A549 treated with AZD9567 at 1 μM for 4 hours (cell line): ENCODE measurements around the gene ASIC5. TPM values are rescaled to one million over a fixed set of nuclear protein-coding genes. Genes with fewer than 3 reads are reported as not detected.

Experiments
- total RNA-seq: library from RNA; stranded (reverse); fragments of 200-300 nt; extraction: Qiagen RNA extraction; gene quantifications from 5 replicates; pipeline ENCODE4 v1.2.3, GENCODE V29; 2022; ENCODE audit not compliant: insufficient read depth

Gene ASIC5
- total RNA-seq, result not detected in 5 replicates

GRCh38 chr4:155866177-155866576, at the start of gene ASIC5:
Gene ASIC5 (minus strand): TSS chr4:155866277. CDS start chr4:155866226, 51 bp downstream.

DNA sequence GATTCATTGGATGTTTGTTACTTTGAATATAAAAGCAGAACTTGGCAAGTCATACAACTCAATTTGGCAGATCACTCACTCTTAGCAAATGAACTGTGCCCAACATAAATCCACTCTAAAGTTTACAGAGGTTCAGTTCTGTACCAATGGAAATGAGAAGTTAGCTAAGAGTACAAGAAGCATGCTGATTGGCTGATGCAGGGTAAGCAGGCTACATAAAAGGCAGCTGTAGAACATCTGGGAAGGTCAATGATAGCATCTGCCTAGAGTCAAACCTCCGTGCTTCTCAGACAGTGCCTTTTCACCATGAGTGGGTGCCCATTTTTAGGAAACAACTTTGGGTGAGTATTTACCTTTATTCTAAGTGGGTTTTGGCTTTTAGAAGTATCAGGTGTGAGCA, 37.4 kb upstream of the ASIC5 start, which contains the start of gene TDO2:
TDO2 (plus strand) TSS at position 244 of the 400 bp plus-strand sequence; CDS start at position 307, 63 bp downstream.

Other genes with a start within 250 kb of the ASIC5 start
- not detected in 5 replicates for gene GUCY1A1, start 199.4 kb downstream of the ASIC5 start, total RNA-seq
- gene GUCY1B1, start 107.3 kb downstream of the ASIC5 start, total RNA-seq, result 0.20 to 0.31 TPM (median 0.27 TPM) in 4 of 5 replicates, not detected in the other
- gene TDO2, start 37.4 kb upstream of the ASIC5 start, total RNA-seq, result 0.42 to 1.2 TPM (median 0.87 TPM) in 4 of 5 replicates, not detected in the other
- 1.0 to 1.3 TPM (median 1.2 TPM) in 5 replicates for gene CTSO, start 87.6 kb upstream of the ASIC5 start, total RNA-seq